Measurements from ENCODE around the gene PPFIA1. TPM values are rescaled to one million over a fixed set of nuclear protein-coding genes. Genes with fewer than 3 reads are reported as not detected.

The PPFIA1 gene
- total RNA-seq, 2 donors from 2014 or later, result 46.9 to 47.5 TPM

GRCh38 chr11:70433526-70433925 lies 163.0 kb downstream of the PPFIA1 start:
- Histone ChIP-seq H3K4me1 (no peaks in the 10 kb centered on the region), H3K27ac (no peak overlapping the region), H3K9ac (ENCODE audit: low read depth in 2 of 2, low read length in 2 of 2) (no peak overlapping the region), H3K36me3 (peaks cover 34% of the 10 kb centered on the region), H3K27me3 (no peaks in the 10 kb centered on the region), H3K4me3 (no peak overlapping the region), H3K9me3 (no peaks in the 10 kb centered on the region)
- TF ChIP-seq, protein P1, sequence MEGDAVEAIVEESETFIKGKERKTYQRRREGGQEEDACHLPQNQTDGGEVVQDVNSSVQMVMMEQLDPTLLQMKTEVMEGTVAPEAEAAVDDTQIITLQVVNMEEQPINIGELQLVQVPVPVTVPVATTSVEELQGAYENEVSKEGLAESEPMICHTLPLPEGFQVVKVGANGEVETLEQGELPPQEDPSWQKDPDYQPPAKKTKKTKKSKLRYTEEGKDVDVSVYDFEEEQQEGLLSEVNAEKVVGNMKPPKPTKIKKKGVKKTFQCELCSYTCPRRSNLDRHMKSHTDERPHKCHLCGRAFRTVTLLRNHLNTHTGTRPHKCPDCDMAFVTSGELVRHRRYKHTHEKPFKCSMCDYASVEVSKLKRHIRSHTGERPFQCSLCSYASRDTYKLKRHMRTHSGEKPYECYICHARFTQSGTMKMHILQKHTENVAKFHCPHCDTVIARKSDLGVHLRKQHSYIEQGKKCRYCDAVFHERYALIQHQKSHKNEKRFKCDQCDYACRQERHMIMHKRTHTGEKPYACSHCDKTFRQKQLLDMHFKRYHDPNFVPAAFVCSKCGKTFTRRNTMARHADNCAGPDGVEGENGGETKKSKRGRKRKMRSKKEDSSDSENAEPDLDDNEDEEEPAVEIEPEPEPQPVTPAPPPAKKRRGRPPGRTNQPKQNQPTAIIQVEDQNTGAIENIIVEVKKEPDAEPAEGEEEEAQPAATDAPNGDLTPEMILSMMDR (IDR thresholded peaks at IDR 0.05), result no peak
- DNase-seq, result no peak
- intact Hi-C loops (cut with DNase I), result no loop called here

Small RNA genes lying within 50 kb of the gene (microRNA-seq; reads per million reads assigned to microRNA genes)
- gene MIR548K, result 11.6 reads per million, percentile 19 among the genes with 10 or more reads in this experiment

Other genes with a start within 250 kb of the PPFIA1 start
- gene ANO1, start 192.4 kb upstream of the PPFIA1 start, total RNA-seq, result 10 to 100 TPM in 1 of 2 donors, 1 to 10 TPM in 1; 8.3 to 16.4 TPM
- 10 to 100 TPM; 36.6 to 37.7 TPM for gene FADD, start 67.4 kb upstream of the PPFIA1 start, total RNA-seq
- gene CTTN, start 127.8 kb downstream of the PPFIA1 start, total RNA-seq, result 100 to 1,000 TPM; 249 to 302 TPM